Memory B cell (primary cell): ENCODE results near the gene SH3D21.

Experiments used
- ATAC-seq: fragments of 150-1000 bp; cut with Tn5 transposase; 2 replicates; pipeline ENCODE4 v1.10.0; 2021; ENCODE audit warnings: low read depth, mild to moderate bottlenecking, moderate library complexity
- DNase-seq, 2 donors: peaks; one replicate each; pipeline ENCODE4 v3.0.0; 2022; ENCODE audit warnings: low spot score in 2 of 2
- H3K27ac Mint-ChIP-seq: one replicate; pipeline ENCODE4 v1.8.0; 2022; ENCODE audit warnings: mild to moderate bottlenecking, moderate library complexity, mixed read lengths
- H3K27me3 Mint-ChIP-seq: one replicate; pipeline ENCODE4 v1.8.0; 2022; ENCODE audit warnings: mixed read lengths
- H3K36me3 Mint-ChIP-seq: one replicate; pipeline ENCODE4 v1.8.0; 2022; ENCODE audit warnings: mild to moderate bottlenecking, mixed read lengths
- H3K4me1 Mint-ChIP-seq: one replicate; pipeline ENCODE4 v1.8.0; 2022; ENCODE audit warnings: mixed read lengths
- H3K4me3 Mint-ChIP-seq: one replicate; pipeline ENCODE4 v1.8.0; 2022; ENCODE audit warnings: mild to moderate bottlenecking, moderate library complexity, mixed read lengths
- H3K9me3 Mint-ChIP-seq: one replicate; pipeline ENCODE4 v1.8.0; 2022; ENCODE audit warnings: mixed read lengths

SH3D21 gene

GRCh38 chr1:36367798-36368197, 61.6 kb downstream of the SH3D21 start:
- H3K4me3 Mint-ChIP-seq, result no peak overlapping the region
- DNase-seq (no peak), ATAC-seq (no peak)
- no peaks in the 10 kb centered on the region for H3K9me3 Mint-ChIP-seq
- H3K4me1 Mint-ChIP-seq, result peaks cover 23% of the 10 kb centered on the region
- no peak overlapping the region for H3K27ac Mint-ChIP-seq
- H3K27me3 Mint-ChIP-seq, result no peaks in the 10 kb centered on the region
- peaks cover 8% of the 10 kb centered on the region for H3K36me3 Mint-ChIP-seq

- no peaks in the 10 kb centered on the region for H3K9me3 Mint-ChIP-seq
- no peak overlapping the region for H3K4me3 Mint-ChIP-seq
- peaks cover 36% of the 10 kb centered on the region for H3K4me1 Mint-ChIP-seq
- no peak overlapping the region for H3K27ac Mint-ChIP-seq
- ATAC-seq (peak; percentile 50), DNase-seq (peak; percentile 88 to 89)
- H3K27me3 Mint-ChIP-seq, result no peaks in the 10 kb centered on the region
- H3K36me3 Mint-ChIP-seq, result peaks cover 8% of the 10 kb centered on the region
Observed at GRCh38 chr1:36369061-36369861, 63.1 kb downstream of the SH3D21 start.
